Activated CD4-positive, alpha-beta T cell treated with anti-CD3 and anti-CD28 coated beads, Interleukin-2, Interleukin-6, amounts not matched to agents 100 ng/mL and 50 ng/mL, durations not matched to agents 16 hours and 8 hours (primary cell): Measurements from ENCODE around the gene ZNF541.

ENCODE experiments used
- DNase-seq: peaks from one replicate; pipeline ENCODE4 v3.0.0-alpha.2; 2020

The ZNF541 gene, protein sequence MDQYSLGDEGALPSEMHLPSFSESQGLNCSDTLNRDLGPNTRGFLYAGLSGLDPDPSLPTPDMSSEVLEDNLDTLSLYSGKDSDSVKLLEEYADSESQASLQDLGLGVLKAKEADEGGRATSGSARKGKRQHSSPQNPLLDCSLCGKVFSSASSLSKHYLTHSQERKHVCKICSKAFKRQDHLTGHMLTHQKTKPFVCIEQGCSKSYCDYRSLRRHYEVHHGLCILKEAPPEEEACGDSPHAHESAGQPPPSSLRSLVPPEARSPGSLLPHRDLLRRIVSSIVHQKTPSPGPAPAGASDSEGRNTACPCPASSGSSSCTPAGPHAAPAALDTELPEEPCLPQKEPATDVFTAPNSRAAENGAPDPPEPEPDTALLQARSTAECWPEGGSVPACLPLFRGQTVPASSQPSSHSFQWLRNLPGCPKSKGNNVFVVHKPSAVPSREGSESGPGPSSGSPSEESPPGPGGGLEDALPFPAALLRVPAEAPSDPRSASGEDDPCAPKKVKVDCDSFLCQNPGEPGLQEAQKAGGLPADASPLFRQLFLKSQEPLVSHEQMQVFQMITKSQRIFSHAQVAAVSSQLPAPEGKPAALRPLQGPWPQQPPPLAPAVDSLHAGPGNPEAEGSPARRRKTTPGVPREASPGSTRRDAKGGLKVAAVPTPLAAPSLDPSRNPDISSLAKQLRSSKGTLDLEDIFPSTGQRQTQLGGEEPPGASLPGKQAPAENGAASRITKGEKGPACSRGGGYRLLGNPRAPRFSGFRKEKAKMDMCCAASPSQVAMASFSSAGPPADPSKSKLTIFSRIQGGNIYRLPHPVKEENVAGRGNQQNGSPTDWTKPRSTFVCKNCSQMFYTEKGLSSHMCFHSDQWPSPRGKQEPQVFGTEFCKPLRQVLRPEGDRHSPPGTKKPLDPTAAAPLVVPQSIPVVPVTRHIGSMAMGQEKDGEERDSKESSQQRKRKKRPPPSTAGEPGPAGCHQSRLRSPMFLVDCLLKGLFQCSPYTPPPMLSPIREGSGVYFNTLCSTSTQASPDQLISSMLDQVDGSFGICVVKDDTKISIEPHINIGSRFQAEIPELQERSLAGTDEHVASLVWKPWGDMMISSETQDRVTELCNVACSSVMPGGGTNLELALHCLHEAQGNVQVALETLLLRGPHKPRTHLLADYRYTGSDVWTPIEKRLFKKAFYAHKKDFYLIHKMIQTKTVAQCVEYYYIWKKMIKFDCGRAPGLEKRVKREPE (N-terminal part only)

GRCh38 chr19:47573071-47574026, at the start of gene ZNF541:
Gene ZNF541, minus strand, starts transcription at chr19:47573148. Its CDS starts 17,292 bp downstream, at chr19:47555856.
- DNase-seq = peak; percentile 63

DNA sequence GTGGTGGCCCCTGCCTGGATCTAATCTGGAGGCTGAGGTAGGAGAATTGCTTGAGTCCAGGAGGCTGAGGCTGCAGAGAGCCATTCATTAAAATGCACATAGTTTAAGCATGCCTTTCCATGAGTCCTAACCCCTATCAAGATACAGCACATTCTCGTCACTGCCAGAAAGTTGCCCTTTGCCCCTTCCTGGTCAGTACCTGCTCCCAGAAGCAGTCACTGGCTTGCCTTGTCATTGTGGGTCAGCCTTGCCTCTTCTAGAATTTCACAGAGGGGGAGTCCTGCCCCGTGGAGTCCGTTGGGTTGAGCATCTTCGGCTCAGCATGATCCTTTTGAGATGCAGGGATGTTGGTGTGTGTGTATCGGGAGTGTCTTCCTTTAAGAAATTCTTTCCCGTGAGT, 46.8 kb upstream of the ZNF541 start:
- no peak for DNase-seq

GRCh38 chr19:47618771-47619170, 45.8 kb upstream of the ZNF541 start:
- no peak for DNase-seq

DNA sequence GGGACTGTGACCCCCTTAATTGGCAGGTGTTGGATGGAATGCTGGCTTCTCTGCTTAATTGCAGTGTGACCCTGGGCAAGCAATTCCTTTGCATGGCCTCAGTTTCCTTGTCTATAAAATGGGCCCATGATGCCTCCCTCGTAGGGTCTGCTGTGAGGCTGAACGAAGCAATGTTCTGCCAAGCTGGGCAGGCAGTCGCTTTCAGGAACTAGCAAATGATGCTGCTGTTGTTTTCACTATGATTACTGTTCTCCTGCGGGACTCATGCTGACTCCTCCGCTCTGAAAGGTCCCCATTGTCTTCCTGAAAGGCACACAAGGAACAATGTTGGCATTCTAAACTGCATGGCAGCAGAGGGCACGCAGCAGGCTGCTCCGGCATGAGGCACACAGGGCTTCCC, 42.8 kb upstream of the ZNF541 start:
- DNase-seq = no peak

DNA sequence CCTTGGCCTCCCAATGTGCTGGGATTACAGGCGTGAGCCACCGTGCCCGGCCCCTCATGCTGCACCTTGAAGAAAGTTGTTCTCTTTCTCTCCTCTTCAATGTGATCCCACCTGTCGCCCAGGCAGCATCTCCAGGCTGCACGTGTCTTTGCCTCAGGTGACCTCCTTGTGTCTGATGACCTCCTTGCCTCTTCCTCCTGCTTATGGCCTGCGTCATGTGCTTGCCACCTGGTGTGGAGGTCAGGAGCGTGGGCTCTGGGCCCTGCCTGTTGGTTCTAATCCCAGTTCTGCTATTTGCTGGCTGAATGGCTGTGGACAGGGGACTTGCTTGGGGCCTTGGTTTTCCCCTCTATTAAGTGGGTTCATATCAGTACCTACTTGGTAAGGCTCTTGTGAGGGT, 42.3 kb upstream of the ZNF541 start:
- DNase-seq = no peak

DNA sequence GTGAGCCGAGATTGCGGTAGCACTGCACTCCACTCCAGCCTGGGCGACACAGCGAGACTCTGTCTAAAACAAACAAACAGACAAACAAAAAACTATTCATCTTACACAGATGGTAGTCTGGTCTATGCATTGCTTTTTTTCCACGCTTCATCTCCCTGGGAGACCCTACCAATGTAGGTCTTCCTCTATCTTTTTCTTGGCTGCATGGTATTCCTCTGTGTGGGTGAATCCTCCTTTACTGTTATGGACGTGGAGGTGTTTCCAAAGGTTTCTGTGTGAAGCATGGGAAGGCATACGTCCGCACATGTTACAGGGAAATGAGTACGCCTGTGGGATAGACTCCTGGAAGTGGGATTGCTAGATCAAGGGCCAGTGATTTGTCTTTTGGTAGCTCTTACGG, 41.6 kb upstream of the ZNF541 start:
- no peak for DNase-seq

- DNase-seq = no peak
These were observed 41.0 kb upstream of the ZNF541 start for GRCh38 chr19:47614021-47614295.

GRCh38 chr19:47613165-47614020, 40.4 kb upstream of the ZNF541 start:
- no peak for DNase-seq

- DNase-seq = no peak
These were observed 38.0 kb upstream of the ZNF541 start for GRCh38 chr19:47610902-47611301.

DNA sequence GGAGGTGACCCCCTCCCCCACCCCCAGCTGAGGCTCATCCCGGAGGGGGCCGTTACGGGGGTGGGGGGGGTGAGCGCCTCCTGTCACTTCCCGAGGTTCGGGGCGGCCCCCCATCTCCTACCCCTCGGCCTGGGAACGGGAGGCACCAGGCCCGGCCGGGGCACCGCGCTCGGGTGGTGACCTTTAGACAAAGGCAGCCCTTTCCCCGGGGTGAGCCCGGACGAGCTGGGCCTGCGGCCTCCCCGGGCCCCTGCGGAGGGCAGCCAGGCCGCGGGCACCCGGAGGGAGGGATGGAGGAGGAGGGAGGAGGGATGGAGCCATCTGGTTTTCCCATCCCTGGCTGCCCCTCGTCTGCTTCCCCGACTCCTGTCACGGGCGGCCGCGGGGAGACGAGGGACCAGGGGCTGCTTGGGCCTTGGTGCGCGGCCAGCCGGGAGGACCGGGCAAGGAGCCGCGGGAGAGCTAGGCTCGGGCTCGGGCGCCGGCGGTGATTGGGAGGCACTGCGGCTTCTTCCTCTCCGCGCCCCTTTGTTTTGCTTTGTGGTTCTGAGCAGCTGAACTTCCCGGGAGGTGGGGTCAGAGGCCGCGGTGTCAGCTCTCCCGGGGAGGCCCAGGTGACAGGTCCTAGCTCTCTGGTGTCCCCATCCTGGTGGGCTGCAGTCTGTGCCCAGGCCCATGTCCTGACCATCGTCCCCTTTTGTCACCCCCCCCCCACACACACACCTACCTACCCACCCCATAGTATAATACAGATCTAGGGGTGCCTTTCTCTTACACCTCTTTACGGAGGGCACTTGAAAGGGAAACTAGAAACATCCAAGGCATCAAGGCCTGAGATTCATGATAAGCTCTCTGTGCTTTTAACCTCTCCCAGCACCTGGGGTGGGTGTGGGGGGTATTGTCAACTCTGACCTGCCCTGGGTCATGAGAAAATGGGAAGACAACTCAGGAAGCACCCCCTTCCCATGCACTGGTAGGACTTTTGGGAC, 37.3 kb upstream of the ZNF541 start:
- DNase-seq = peak; percentile 60

DNA sequence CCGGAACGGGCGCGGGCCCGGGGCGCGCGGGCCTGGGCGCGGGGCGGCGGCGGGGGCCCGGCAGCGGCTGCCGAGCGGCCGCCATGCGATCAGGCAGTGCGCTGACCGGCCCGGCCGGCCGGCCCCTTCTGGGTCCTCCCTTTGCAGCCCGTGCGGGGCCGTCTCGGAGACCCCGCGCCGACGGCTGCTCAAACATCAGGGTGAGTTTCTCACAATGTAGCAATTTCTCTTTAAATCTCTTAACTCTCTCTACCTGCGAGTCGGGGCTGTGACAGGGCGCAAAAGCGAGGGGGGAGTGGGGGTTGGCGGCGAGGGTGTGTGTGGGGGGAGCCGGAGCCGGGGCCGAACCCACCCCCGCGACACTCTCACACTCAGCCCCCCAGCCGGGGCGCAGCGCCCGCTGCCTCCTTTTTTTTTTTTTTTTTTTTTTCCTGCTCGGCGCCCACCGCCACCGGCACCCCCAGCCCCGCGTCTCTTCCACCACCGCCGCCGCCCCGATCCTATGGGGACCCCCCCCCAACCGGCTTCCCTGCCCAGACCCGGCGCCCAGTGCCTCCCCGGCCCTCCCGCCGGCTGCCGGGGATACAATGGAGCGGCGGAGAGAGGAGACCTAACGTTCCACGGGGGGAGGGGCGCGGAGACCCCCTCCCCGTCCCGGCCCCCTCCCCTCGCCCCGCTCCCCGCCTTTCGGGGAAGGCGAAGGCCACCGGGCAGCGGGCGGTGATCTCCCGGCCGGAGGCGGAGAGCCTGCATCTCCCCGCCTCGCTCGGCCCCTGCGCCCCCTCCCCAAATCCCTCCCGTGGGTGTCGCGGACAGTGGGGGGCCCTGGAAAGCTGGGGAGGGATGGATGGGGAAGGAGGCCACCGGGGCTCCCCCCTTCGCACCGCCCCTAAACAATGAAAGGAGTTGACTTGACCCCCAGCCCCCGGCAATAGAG, 36.3 kb upstream of the ZNF541 start, which contains the start of gene BICRA:
BICRA (plus strand) TSS at position 166 of the 937 bp plus-strand sequence. CDS start 64,441 bp downstream, outside the sequence.
- DNase-seq = peak; percentile 88

- peak; percentile 98 for DNase-seq
These were observed 35.3 kb upstream of the ZNF541 start for GRCh38 chr19:47608074-47608918.

DNA sequence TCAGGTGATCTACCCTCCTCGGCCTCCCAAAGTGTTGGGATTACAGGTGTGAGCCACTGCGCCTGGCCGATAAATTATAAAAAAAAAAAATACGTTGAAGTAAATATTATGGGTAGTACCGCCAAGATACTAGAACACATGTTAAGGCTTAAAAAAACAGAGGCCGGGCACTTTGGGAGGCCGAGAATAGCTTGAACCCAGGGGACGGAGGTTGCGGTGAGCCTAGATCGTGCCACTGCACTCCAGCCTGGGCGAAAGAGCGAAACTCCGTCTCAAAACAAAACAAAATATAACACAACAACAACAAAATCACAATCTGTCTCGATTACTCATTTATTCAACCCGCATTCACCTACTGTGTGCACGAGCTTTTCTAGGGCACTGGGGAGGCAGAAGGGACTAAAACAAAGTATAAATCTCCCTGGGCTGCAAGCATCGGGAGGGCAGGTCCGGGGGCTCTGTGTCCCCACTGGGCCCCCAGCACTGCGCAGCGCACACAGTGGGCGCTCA, 34.7 kb upstream of the ZNF541 start:
- no peak for DNase-seq

- DNase-seq = no peak
These were observed 31.0 kb upstream of the ZNF541 start for GRCh38 chr19:47603706-47604565.

DNA sequence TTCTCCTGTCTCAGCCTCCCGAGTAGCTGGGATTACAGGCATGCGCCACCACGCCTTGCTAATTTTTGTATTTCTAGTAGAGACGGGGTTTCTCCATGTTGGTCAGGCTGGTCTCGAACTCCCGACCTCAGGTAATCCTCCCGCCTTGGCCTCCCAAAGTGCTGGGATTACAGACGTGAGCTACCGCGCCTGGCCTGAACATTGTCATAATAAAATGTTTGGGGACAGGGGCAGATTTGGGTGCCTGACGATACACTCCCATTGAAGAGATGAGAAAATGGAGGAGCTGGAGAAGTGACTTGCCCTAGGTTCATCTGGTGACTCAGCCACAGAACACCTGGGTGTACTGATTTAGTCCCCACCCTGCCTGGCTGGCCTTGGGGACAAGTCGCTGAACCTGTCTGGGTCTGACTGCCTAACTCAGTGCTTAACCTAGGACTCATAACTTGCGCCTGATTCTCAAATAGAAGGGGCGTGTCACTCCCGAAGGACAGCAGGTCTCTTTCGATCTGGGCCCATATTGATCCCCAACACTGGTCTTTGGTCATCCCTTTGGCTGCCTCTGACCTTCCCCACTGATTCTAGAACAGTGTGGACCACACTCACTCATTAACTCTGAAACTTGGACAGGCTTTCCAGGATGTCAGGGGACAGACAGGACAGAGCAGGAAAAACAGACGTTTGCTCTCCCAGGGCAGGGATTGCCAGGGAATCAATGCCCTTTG, 28.4 kb upstream of the ZNF541 start:
- no peak for DNase-seq
